Osteoblast (primary cell): ENCODE measurements around the gene AKT3. TPM values are rescaled to one million over a fixed set of nuclear protein-coding genes. Genes with fewer than 3 reads are reported as not detected.
A peak's percentile ranks its signal among the peaks of the same experiment; 100 is the strongest.

Experiments
- DNase-seq: peaks from one replicate; pipeline ENCODE4 v3.0.0; 2011; ENCODE audit warnings: low spot score, mixed read lengths; ENCODE audit not compliant: insufficient read length; ENCODE audit errors: missing footprints
- H2AFZ ChIP-seq: 2 replicates; pipeline ENCODE4 v1.6.0; 2011; ENCODE audit warnings: mild to moderate bottlenecking, low read length
- H3K27ac ChIP-seq: 2 replicates; pipeline ENCODE4 v1.5.1; 2011; ENCODE audit warnings: mild to moderate bottlenecking, low read depth, low read length, moderate library complexity
- H3K27me3 ChIP-seq: 2 replicates; pipeline ENCODE4 v1.6.0; 2012; ENCODE audit warnings: mild to moderate bottlenecking, control low read depth, inconsistent platforms, low read length, moderate library complexity; ENCODE audit not compliant: insufficient read depth
- H3K36me3 ChIP-seq: 2 replicates; pipeline ENCODE4 v1.5.1; 2011; ENCODE audit warnings: mild to moderate bottlenecking, low read length, control low read depth, moderate library complexity; ENCODE audit not compliant: insufficient read depth
- H3K4me1 ChIP-seq: 2 replicates; pipeline ENCODE4 v1.5.1; 2011; ENCODE audit warnings: mild to moderate bottlenecking, low read length, control low read depth, moderate library complexity; ENCODE audit not compliant: insufficient read depth
- H3K4me2 ChIP-seq: 2 replicates; pipeline ENCODE4 v1.6.0; 2011; ENCODE audit warnings: mild to moderate bottlenecking, low read length; ENCODE audit not compliant: insufficient read depth
- H3K4me3 ChIP-seq: fragments of 200-600 bp; sonication (generic); 3 replicates; pipeline ENCODE4 v1.5.1; 2012; ENCODE audit warnings: mild to moderate bottlenecking, low read length, inconsistent platforms; ENCODE audit not compliant: insufficient read depth
- H3K79me2 ChIP-seq: 2 replicates; pipeline ENCODE4 v1.6.0; 2012; ENCODE audit warnings: mild to moderate bottlenecking, low read length, control low read depth, inconsistent platforms; ENCODE audit not compliant: insufficient read depth
- H3K9me3 ChIP-seq: 2 replicates; pipeline ENCODE4 v1.5.1; 2011; ENCODE audit warnings: low read depth, low read length, control low read depth
- H4K20me1 ChIP-seq: 2 replicates; pipeline ENCODE4 v1.6.0; 2012; ENCODE audit warnings: mild to moderate bottlenecking, low read length, control low read depth; ENCODE audit not compliant: insufficient read depth
- total RNA-seq: library from RNA; depleted of rRNA; stranded (reverse); fragments of >200 nt; gene quantifications from 2 replicates; pipeline ENCODE4 v1.2.3, GENCODE V29; 2012
- TF ChIP-seq, protein P1 (sequence below): IDR thresholded peaks from 2 replicates; pipeline ENCODE4 v1.5.1; 2011; ENCODE audit warnings: mild to moderate bottlenecking, low read depth, low read length, moderate library complexity; ENCODE audit errors: extremely low read depth

Gene AKT3
- total RNA-seq, 1 donor: 38.7 TPM

DNA sequence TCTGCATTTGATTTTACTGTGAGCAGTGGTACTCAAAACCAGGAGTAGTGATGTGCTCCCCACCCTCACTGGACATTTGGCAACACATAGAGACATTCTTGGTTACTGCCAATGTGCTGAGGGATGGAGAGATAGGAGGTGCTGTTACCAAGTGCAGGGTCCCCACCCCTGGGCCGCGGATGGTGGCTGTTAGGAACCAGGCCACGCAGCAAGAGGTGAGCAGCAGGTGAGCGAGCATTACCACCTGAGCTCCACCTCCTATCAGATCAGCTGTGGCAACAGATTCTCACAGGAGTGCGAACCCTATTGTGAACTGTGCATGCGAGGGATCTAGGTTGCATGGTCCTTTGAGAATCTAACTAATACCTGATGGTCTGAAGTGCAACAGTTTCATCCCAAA, 95.7 kb downstream of the AKT3 start:
- no peak overlapping the region for H3K4me3 ChIP-seq
- no peak overlapping the region for H3K27ac ChIP-seq
- DNase-seq: no peak
- peaks cover 47% of the 10 kb centered on the region for H3K79me2 ChIP-seq
- H2AFZ ChIP-seq: no peak overlapping the region
- H3K4me1 ChIP-seq: no peaks in the 10 kb centered on the region
- no peak overlapping the region for H3K4me2 ChIP-seq
- H4K20me1 ChIP-seq: peaks cover 7% of the 10 kb centered on the region
- TF ChIP-seq, protein P1, sequence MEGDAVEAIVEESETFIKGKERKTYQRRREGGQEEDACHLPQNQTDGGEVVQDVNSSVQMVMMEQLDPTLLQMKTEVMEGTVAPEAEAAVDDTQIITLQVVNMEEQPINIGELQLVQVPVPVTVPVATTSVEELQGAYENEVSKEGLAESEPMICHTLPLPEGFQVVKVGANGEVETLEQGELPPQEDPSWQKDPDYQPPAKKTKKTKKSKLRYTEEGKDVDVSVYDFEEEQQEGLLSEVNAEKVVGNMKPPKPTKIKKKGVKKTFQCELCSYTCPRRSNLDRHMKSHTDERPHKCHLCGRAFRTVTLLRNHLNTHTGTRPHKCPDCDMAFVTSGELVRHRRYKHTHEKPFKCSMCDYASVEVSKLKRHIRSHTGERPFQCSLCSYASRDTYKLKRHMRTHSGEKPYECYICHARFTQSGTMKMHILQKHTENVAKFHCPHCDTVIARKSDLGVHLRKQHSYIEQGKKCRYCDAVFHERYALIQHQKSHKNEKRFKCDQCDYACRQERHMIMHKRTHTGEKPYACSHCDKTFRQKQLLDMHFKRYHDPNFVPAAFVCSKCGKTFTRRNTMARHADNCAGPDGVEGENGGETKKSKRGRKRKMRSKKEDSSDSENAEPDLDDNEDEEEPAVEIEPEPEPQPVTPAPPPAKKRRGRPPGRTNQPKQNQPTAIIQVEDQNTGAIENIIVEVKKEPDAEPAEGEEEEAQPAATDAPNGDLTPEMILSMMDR: no peak
- no peaks in the 10 kb centered on the region for H3K27me3 ChIP-seq
- no peaks in the 10 kb centered on the region for H3K36me3 ChIP-seq
- no peaks in the 10 kb centered on the region for H3K9me3 ChIP-seq

DNA sequence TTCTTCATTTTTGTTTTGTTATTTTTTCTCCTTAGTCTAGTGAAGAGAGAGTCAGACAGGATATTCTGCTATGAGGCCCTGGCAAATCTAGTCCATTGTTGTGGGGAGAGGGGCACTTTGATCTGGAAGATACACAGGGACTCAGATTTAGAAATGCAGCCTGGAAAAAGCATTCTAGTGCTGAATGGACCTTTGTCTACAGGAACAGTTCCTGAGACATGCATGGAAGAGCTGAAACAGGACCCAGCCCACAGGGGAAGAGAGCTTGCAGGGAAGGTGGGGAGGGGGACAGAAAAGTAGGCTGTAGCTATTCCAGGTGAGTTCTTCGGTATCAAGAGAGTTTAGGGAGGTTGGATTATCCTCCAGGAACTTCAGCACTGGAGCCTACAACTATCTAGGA, 98.5 kb downstream of the AKT3 start:
- peaks cover 42% of the 10 kb centered on the region for H3K79me2 ChIP-seq
- no peaks in the 10 kb centered on the region for H3K27me3 ChIP-seq
- H3K9me3 ChIP-seq: no peaks in the 10 kb centered on the region
- no peaks in the 10 kb centered on the region for H3K36me3 ChIP-seq
- no peak overlapping the region for H3K27ac ChIP-seq
- no peak overlapping the region for H3K4me3 ChIP-seq
- H2AFZ ChIP-seq: no peak overlapping the region
- peaks cover 2% of the 10 kb centered on the region for H4K20me1 ChIP-seq
- TF ChIP-seq, protein P1: no peak
- no peak overlapping the region for H3K4me2 ChIP-seq
- no peak for DNase-seq
- no peaks in the 10 kb centered on the region for H3K4me1 ChIP-seq

DNA sequence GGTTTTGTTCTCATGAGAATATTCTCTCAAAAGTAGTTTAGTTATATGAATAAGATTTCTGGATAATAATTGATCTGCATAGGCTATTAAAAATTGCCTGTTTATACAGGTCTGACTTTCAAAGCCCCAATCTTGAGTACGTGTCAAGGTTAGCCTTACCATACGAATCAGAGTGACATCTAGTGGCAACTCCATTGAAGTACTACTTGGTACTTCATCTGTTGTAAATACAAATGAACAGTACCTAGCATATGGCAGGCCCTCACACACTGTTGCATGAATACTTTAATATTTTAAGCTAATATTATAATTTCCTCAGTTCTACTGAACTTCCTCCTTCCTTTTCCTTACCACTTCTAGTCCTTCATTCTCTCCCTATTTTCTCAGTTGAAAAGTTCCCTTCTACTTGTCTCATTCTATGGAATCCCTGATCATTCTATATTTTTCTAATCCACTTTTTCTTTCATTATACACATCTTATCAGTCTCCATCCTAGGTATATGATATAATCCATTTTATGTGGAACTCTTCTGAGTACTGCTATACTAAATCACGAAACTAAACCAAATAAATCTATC, 101.2 kb downstream of the AKT3 start:
- peak; percentile 78 for DNase-seq
- no peak overlapping the region for H2AFZ ChIP-seq
- no peak overlapping the region for H3K27ac ChIP-seq

GRCh38 chr1:243748227-243748626, 101.8 kb downstream of the AKT3 start:
- Histone ChIP-seq H3K27me3 (no peaks in the 10 kb centered on the region), H3K36me3 (no peaks in the 10 kb centered on the region), H3K4me2 (no peak overlapping the region), H3K27ac (no peak overlapping the region), H3K4me1 (peaks cover 8% of the 10 kb centered on the region), H3K79me2 (peaks cover 33% of the 10 kb centered on the region), H3K4me3 (no peak overlapping the region), H2AFZ (no peak overlapping the region), H3K9me3 (no peaks in the 10 kb centered on the region), H4K20me1 (peaks cover 2% of the 10 kb centered on the region)
- DNase-seq: no peak
- TF ChIP-seq, protein P1: no peak

More for the DNA sequence above, 101.2 kb downstream of the AKT3 start:
- Histone ChIP-seq H3K4me3 (no peak overlapping the region), H3K27me3 (no peaks in the 10 kb centered on the region), H3K36me3 (no peaks in the 10 kb centered on the region), H3K4me1 (peaks cover 8% of the 10 kb centered on the region), H3K4me2 (no peak overlapping the region), H3K79me2 (peaks cover 36% of the 10 kb centered on the region), H4K20me1 (peaks cover 2% of the 10 kb centered on the region), H3K9me3 (no peaks in the 10 kb centered on the region)
- TF ChIP-seq, protein P1: peak; percentile 81
